Trophoblast cell (in vitro differentiated cells and primary cell): ENCODE data around the gene COQ10B.
A peak's percentile ranks its signal among the peaks of the same experiment; 100 is the strongest.

Experiments
- DNase-seq, 2 donors: peaks; one replicate each; pipeline ENCODE4 v3.0.0-alpha.2; 2016
- H2AFZ ChIP-seq: 2 replicates; pipeline ENCODE4 v1.6.1; 2013; ENCODE audit warnings: low read length, moderate library complexity, mild to moderate bottlenecking; ENCODE audit not compliant: insufficient read depth, poor library complexity
- H2AK5ac ChIP-seq: 2 replicates; pipeline ENCODE4 v1.6.1; 2013; ENCODE audit warnings: mild to moderate bottlenecking, low read length
- H2BK120ac ChIP-seq: 2 replicates; pipeline ENCODE4 v1.6.1; 2013; ENCODE audit warnings: low read length, mild to moderate bottlenecking, moderate library complexity; ENCODE audit not compliant: insufficient read depth, poor library complexity
- H2BK12ac ChIP-seq: 2 replicates; pipeline ENCODE4 v1.6.1; 2013; ENCODE audit warnings: mild to moderate bottlenecking, low read length, moderate library complexity
- H2BK5ac ChIP-seq: 2 replicates; pipeline ENCODE4 v1.6.1; 2013; ENCODE audit warnings: low read length, low read depth, moderate library complexity, mild to moderate bottlenecking; ENCODE audit not compliant: poor library complexity
- H3K14ac ChIP-seq: 2 replicates; pipeline ENCODE4 v1.6.1; 2013; ENCODE audit warnings: mild to moderate bottlenecking, low read length
- H3K18ac ChIP-seq: 2 replicates; pipeline ENCODE4 v1.6.1; 2013; ENCODE audit warnings: mild to moderate bottlenecking, low read length
- H3K23ac ChIP-seq: 2 replicates; pipeline ENCODE4 v1.6.1; 2013; ENCODE audit warnings: low read length
- H3K27ac ChIP-seq: 2 replicates; pipeline ENCODE4 v1.5.1; 2013; ENCODE audit warnings: low read depth, mild to moderate bottlenecking, inconsistent platforms, low read length, moderate library complexity
- H3K27me3 ChIP-seq: 2 replicates; pipeline ENCODE4 v1.6.1; 2013; ENCODE audit warnings: inconsistent platforms, mild to moderate bottlenecking, low read length, moderate library complexity; ENCODE audit not compliant: insufficient read depth
- H3K36me3 ChIP-seq, 2 experiments: 1 replicate in 1 of 2; 2 replicates in 1 of 2; pipeline ENCODE4 v1.6.1; 2013; ENCODE audit warnings: low read length in 2 of 2, mild to moderate bottlenecking in 2 of 2, moderate library complexity in 1 of 2; ENCODE audit not compliant: insufficient read depth in 2 of 2, control insufficient read depth in 1 of 2
- H3K4ac ChIP-seq: 2 replicates; pipeline ENCODE4 v1.6.1; 2013; ENCODE audit warnings: low read depth, mild to moderate bottlenecking, low read length, moderate library complexity
- H3K4me1 ChIP-seq, 2 experiments: 1 replicate in 1 of 2; 2 replicates in 1 of 2; pipeline ENCODE4 v1.6.1; 2013; ENCODE audit warnings: low read length in 2 of 2, mild to moderate bottlenecking in 2 of 2, moderate library complexity in 1 of 2; ENCODE audit not compliant: insufficient read depth in 2 of 2, control insufficient read depth in 1 of 2
- H3K4me2 ChIP-seq: 2 replicates; pipeline ENCODE4 v1.6.1; 2013; ENCODE audit warnings: inconsistent platforms, mild to moderate bottlenecking, low read length, moderate library complexity
- H3K4me3 ChIP-seq: 2 replicates; pipeline ENCODE4 v1.5.1; 2013; ENCODE audit warnings: mild to moderate bottlenecking, low read depth, low read length, inconsistent platforms
- H3K79me1 ChIP-seq: one replicate; pipeline ENCODE4 v1.6.1; 2013; ENCODE audit warnings: low read length
- H3K79me2 ChIP-seq: 2 replicates; pipeline ENCODE4 v1.6.1; 2013; ENCODE audit warnings: low read length, mild to moderate bottlenecking; ENCODE audit not compliant: control insufficient read depth, insufficient read depth, poor library complexity
- H3K9ac ChIP-seq: 2 replicates; pipeline ENCODE4 v1.6.1; 2013; ENCODE audit warnings: mild to moderate bottlenecking, low read length
- H3K9me3 ChIP-seq: 2 replicates; pipeline ENCODE4 v1.6.1; 2013; ENCODE audit warnings: low read depth, mild to moderate bottlenecking, control low read depth, inconsistent platforms, low read length; ENCODE audit not compliant: insufficient read depth
- H4K12ac ChIP-seq: 2 replicates; pipeline ENCODE4 v1.6.1; 2013; ENCODE audit warnings: low read depth, mild to moderate bottlenecking, low read length, moderate library complexity
- H4K8ac ChIP-seq: 2 replicates; pipeline ENCODE4 v1.6.1; 2013; ENCODE audit warnings: low read depth, mild to moderate bottlenecking, low read length, moderate library complexity
- H4K91ac ChIP-seq: one replicate; pipeline ENCODE4 v1.6.1; 2013; ENCODE audit warnings: low read depth, mild to moderate bottlenecking, low read length, moderate library complexity
- WGBS: extraction: QIAGEN DNeasy Blood & Tissue Kit; methylation state at CpG from one replicate; pipeline ENCODE4 v1.1.7; 2013; ENCODE audit warnings: missing lambda C conversion rate; ENCODE audit not compliant: insufficient read length, insufficient coverage; ENCODE audit errors: extremely low coverage; 5-methylcytosine and 5-hydroxymethylcytosine counted together

Gene COQ10B

DNA sequence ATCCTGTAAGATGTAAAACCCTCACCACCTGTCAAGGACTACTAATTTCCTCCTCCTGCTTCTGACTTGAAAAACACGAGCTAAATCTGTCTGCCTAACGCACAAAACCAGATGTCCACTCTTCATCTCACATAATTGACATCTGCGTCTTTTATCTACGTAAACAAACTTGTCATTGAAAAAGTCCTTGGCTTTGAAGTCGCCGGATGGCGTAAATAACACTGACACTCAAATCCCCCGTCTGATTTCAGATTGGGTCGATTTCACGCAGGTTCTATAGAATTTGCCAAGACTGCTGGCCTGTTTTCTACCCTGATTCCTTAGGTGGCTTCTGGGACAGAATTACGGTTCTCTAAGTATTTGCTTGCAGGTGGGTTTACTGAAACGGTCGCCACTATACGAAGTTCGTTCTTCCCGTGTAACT is 62.0 kb downstream of the COQ10B start:
- Histone ChIP-seq H3K79me2 (peaks cover 8% of the 10 kb centered on the region), H4K12ac (peak overlapping the region; percentile 9), H3K4me1 (no peaks in the 10 kb centered on the region), H2BK120ac (no peak overlapping the region), H3K79me1 (peaks cover 9% of the 10 kb centered on the region), H3K27ac (peak overlapping the region; percentile 94), H3K4me2 (peak overlapping the region; percentile 71), H3K27me3 (no peaks in the 10 kb centered on the region), H4K91ac (peak overlapping the region; percentile 42), H3K36me3 (peaks cover 3 to 4% of the 10 kb centered on the region in 2 experiments), H2BK5ac (peak overlapping the region; percentile 12), H3K23ac (no peak overlapping the region), H4K8ac (peak overlapping the region; percentile 59), H3K9me3 (peaks cover 4% of the 10 kb centered on the region), H2AFZ (peak overlapping the region; percentile 38), H3K4ac (no peak overlapping the region), H2BK12ac (no peak overlapping the region), H3K18ac (no peak overlapping the region), H2AK5ac (no peak overlapping the region), H3K14ac (peak overlapping the region; percentile 6), H3K9ac (peak overlapping the region; percentile 80), H3K4me3 (peak overlapping the region; percentile 98)
- DNase-seq, result no peak
- WGBS, result no CpG with 5 or more reads among the region's 16 CpGs

DNA sequence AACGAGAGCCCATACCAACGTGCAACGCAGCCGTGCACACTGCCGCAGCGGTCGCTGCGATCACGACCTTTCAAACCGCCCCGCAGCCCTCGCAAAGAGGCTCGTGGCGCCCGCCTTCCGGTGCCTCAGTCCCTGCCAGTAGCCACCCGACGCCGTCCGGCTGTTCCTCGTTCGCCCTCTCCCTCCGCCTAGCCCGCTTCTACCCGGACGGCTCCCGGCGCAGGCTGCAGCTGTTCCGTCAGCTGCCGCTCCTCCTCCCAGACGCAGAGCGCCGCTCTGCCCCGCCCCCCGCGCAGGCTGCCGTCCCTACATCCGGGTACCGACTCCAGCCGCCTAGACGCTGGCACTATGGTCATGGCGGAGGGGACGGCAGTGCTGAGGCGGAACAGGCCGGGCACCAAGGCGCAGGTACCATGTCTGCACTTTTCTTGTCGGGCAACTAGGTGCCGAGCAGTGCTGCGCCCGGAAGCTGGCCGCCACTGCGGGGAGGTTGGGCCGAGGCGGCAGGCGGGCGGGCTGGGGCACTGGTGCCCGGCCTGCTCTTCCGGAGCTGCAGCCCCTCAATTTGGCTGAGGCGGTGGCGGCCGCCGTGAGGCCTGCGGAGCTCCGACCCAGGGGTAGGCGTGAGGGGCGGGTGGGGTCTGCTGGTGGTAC is 62.5 kb downstream of the COQ10B start, which contains the start of gene MOB4:
Gene MOB4, plus strand, starts transcription at position 328 of the 654 bp plus-strand sequence. Its CDS starts 21 bp downstream, at position 349.
- peak within 1 kb of the TSS; percentile 90 for H2BK5ac ChIP-seq
- H2BK120ac ChIP-seq, result peak within 1 kb of the TSS; percentile 90
- no peaks in the 10 kb centered on the region for H3K4me1 ChIP-seq
- H3K36me3 ChIP-seq, result peaks cover 3 to 4% of the 10 kb centered on the region in 2 experiments
- peak within 1 kb of the TSS; percentile 87 for H4K12ac ChIP-seq
- peak within 1 kb of the TSS; percentile 99 for H3K9ac ChIP-seq
- no peak within 1 kb of the TSS for H2BK12ac ChIP-seq
- no peaks in the 10 kb centered on the region for H3K27me3 ChIP-seq
- H3K23ac ChIP-seq, result no peak within 1 kb of the TSS
- no CpG with 5 or more reads among the region's 66 CpGs for WGBS
- H3K9me3 ChIP-seq, result peaks cover 4% of the 10 kb centered on the region
- H3K4me2 ChIP-seq, result peak within 1 kb of the TSS; percentile 71
- peak within 1 kb of the TSS; percentile 94 for H3K27ac ChIP-seq
- peak within 1 kb of the TSS; percentile 92 for H3K14ac ChIP-seq
- peaks cover 9% of the 10 kb centered on the region for H3K79me1 ChIP-seq
- peak within 1 kb of the TSS; percentile 91 for H3K18ac ChIP-seq
- H2AFZ ChIP-seq, result peak within 1 kb of the TSS; percentile 86
- peak within 1 kb of the TSS; percentile 93 for H4K91ac ChIP-seq
- peaks cover 8% of the 10 kb centered on the region for H3K79me2 ChIP-seq
- DNase-seq, result peak; percentile 95 to 98
- H2AK5ac ChIP-seq, result peak within 1 kb of the TSS; percentile 22
- peak within 1 kb of the TSS; percentile 90 for H4K8ac ChIP-seq
- peak within 1 kb of the TSS; percentile 94 for H3K4ac ChIP-seq
- H3K4me3 ChIP-seq, result peak within 1 kb of the TSS; percentile 98

GRCh38 chr2:197516393-197516761 is 63.0 kb downstream of the COQ10B start:
- WGBS, result no CpG with 5 or more reads among the region's 17 CpGs
- Histone ChIP-seq H3K4ac (peak overlapping the region; percentile 94), H4K8ac (peak overlapping the region; percentile 90), H2AFZ (peak overlapping the region; percentile 86), H3K79me2 (peaks cover 8% of the 10 kb centered on the region), H2BK120ac (peak overlapping the region; percentile 90), H3K14ac (peak overlapping the region; percentile 92), H3K36me3 (peaks cover 3 to 4% of the 10 kb centered on the region in 2 experiments), H3K9me3 (peaks cover 4% of the 10 kb centered on the region), H3K27ac (peak overlapping the region; percentile 94), H3K4me2 (peak overlapping the region; percentile 71), H3K18ac (peak overlapping the region; percentile 91), H3K27me3 (no peaks in the 10 kb centered on the region), H3K4me3 (peak overlapping the region; percentile 98), H3K4me1 (no peaks in the 10 kb centered on the region), H3K79me1 (peaks cover 9% of the 10 kb centered on the region), H2AK5ac (peak overlapping the region; percentile 22), H4K91ac (peak overlapping the region; percentile 93), H2BK5ac (peak overlapping the region; percentile 90), H3K9ac (peak overlapping the region; percentile 99), H2BK12ac (no peak overlapping the region), H3K23ac (no peak overlapping the region), H4K12ac (peak overlapping the region; percentile 87)
- peak; percentile 95 for DNase-seq

DNA sequence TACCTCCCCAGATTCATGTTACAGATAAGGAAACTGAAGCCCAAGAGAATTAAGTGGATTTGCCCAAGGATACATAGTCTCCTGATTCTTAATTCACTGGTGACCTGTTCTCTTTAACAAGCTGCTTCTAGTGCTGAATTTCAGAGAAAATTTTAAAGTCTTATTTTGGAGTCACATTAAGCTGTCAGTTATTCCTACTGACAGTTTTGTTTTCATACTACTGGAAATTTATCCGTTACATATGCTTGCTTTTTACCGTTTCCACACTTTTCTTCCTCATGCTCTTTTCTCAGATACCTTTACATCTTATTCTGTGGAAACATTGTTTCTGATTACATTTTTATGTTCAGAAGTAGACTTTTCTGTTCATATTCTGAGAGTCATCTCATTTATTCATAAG is 63.8 kb downstream of the COQ10B start:
- Histone ChIP-seq H2BK5ac (no peak overlapping the region), H3K79me1 (peaks cover 9% of the 10 kb centered on the region), H2BK120ac (no peak overlapping the region), H3K9ac (no peak overlapping the region), H3K23ac (no peak overlapping the region), H2AFZ (no peak overlapping the region), H4K91ac (no peak overlapping the region), H3K79me2 (peaks cover 8% of the 10 kb centered on the region), H3K4ac (no peak overlapping the region), H3K36me3 (peaks cover 3 to 4% of the 10 kb centered on the region in 2 experiments), H4K8ac (no peak overlapping the region), H3K14ac (no peak overlapping the region), H3K9me3 (peaks cover 4% of the 10 kb centered on the region), H2AK5ac (no peak overlapping the region), H3K4me2 (no peak overlapping the region), H4K12ac (no peak overlapping the region), H3K4me1 (no peaks in the 10 kb centered on the region), H3K27me3 (no peaks in the 10 kb centered on the region), H3K18ac (no peak overlapping the region), H2BK12ac (no peak overlapping the region), H3K27ac (no peak overlapping the region), H3K4me3 (no peak overlapping the region)
- WGBS, result no CpG with 5 or more reads among the region's 2 CpGs
- DNase-seq, result no peak
